Trophoblast cell (in vitro differentiated cells and primary cell): Measurements from ENCODE around the gene FRMD4A.
A peak's percentile ranks its signal among the peaks of the same experiment; 100 is the strongest.
"Not testable (repeated sequence)": the region's sequence is repeated elsewhere in the genome, so short reads cannot be mapped to it uniquely, and the experiment has no call there.

Experiments
- DNase-seq, 2 donors: peaks; one replicate each; pipeline ENCODE4 v3.0.0-alpha.2; 2016
- H2AFZ ChIP-seq: 2 replicates; pipeline ENCODE4 v1.6.1; 2013; ENCODE audit warnings: low read length, moderate library complexity, mild to moderate bottlenecking; ENCODE audit not compliant: insufficient read depth, poor library complexity
- H2AK5ac ChIP-seq: 2 replicates; pipeline ENCODE4 v1.6.1; 2013; ENCODE audit warnings: mild to moderate bottlenecking, low read length
- H2BK120ac ChIP-seq: 2 replicates; pipeline ENCODE4 v1.6.1; 2013; ENCODE audit warnings: low read length, mild to moderate bottlenecking, moderate library complexity; ENCODE audit not compliant: insufficient read depth, poor library complexity
- H2BK12ac ChIP-seq: 2 replicates; pipeline ENCODE4 v1.6.1; 2013; ENCODE audit warnings: mild to moderate bottlenecking, low read length, moderate library complexity
- H2BK5ac ChIP-seq: 2 replicates; pipeline ENCODE4 v1.6.1; 2013; ENCODE audit warnings: low read length, low read depth, moderate library complexity, mild to moderate bottlenecking; ENCODE audit not compliant: poor library complexity
- H3K14ac ChIP-seq: 2 replicates; pipeline ENCODE4 v1.6.1; 2013; ENCODE audit warnings: mild to moderate bottlenecking, low read length
- H3K18ac ChIP-seq: 2 replicates; pipeline ENCODE4 v1.6.1; 2013; ENCODE audit warnings: mild to moderate bottlenecking, low read length
- H3K23ac ChIP-seq: 2 replicates; pipeline ENCODE4 v1.6.1; 2013; ENCODE audit warnings: low read length
- H3K27ac ChIP-seq: 2 replicates; pipeline ENCODE4 v1.5.1; 2013; ENCODE audit warnings: low read depth, mild to moderate bottlenecking, inconsistent platforms, low read length, moderate library complexity
- H3K27me3 ChIP-seq: 2 replicates; pipeline ENCODE4 v1.6.1; 2013; ENCODE audit warnings: inconsistent platforms, mild to moderate bottlenecking, low read length, moderate library complexity; ENCODE audit not compliant: insufficient read depth
- H3K36me3 ChIP-seq, 2 experiments: 1 replicate in 1 of 2; 2 replicates in 1 of 2; pipeline ENCODE4 v1.6.1; 2013; ENCODE audit warnings: low read length in 2 of 2, mild to moderate bottlenecking in 2 of 2, moderate library complexity in 1 of 2; ENCODE audit not compliant: insufficient read depth in 2 of 2, control insufficient read depth in 1 of 2
- H3K4ac ChIP-seq: 2 replicates; pipeline ENCODE4 v1.6.1; 2013; ENCODE audit warnings: low read depth, mild to moderate bottlenecking, low read length, moderate library complexity
- H3K4me1 ChIP-seq, 2 experiments: 1 replicate in 1 of 2; 2 replicates in 1 of 2; pipeline ENCODE4 v1.6.1; 2013; ENCODE audit warnings: low read length in 2 of 2, mild to moderate bottlenecking in 2 of 2, moderate library complexity in 1 of 2; ENCODE audit not compliant: insufficient read depth in 2 of 2, control insufficient read depth in 1 of 2
- H3K4me2 ChIP-seq: 2 replicates; pipeline ENCODE4 v1.6.1; 2013; ENCODE audit warnings: inconsistent platforms, mild to moderate bottlenecking, low read length, moderate library complexity
- H3K4me3 ChIP-seq: 2 replicates; pipeline ENCODE4 v1.5.1; 2013; ENCODE audit warnings: mild to moderate bottlenecking, low read depth, low read length, inconsistent platforms
- H3K79me1 ChIP-seq: one replicate; pipeline ENCODE4 v1.6.1; 2013; ENCODE audit warnings: low read length
- H3K79me2 ChIP-seq: 2 replicates; pipeline ENCODE4 v1.6.1; 2013; ENCODE audit warnings: low read length, mild to moderate bottlenecking; ENCODE audit not compliant: control insufficient read depth, insufficient read depth, poor library complexity
- H3K9ac ChIP-seq: 2 replicates; pipeline ENCODE4 v1.6.1; 2013; ENCODE audit warnings: mild to moderate bottlenecking, low read length
- H3K9me3 ChIP-seq: 2 replicates; pipeline ENCODE4 v1.6.1; 2013; ENCODE audit warnings: low read depth, mild to moderate bottlenecking, control low read depth, inconsistent platforms, low read length; ENCODE audit not compliant: insufficient read depth
- H4K12ac ChIP-seq: 2 replicates; pipeline ENCODE4 v1.6.1; 2013; ENCODE audit warnings: low read depth, mild to moderate bottlenecking, low read length, moderate library complexity
- H4K8ac ChIP-seq: 2 replicates; pipeline ENCODE4 v1.6.1; 2013; ENCODE audit warnings: low read depth, mild to moderate bottlenecking, low read length, moderate library complexity
- H4K91ac ChIP-seq: one replicate; pipeline ENCODE4 v1.6.1; 2013; ENCODE audit warnings: low read depth, mild to moderate bottlenecking, low read length, moderate library complexity
- WGBS: extraction: QIAGEN DNeasy Blood & Tissue Kit; methylation state at CpG from one replicate; pipeline ENCODE4 v1.1.7; 2013; ENCODE audit warnings: missing lambda C conversion rate; ENCODE audit not compliant: insufficient read length, insufficient coverage; ENCODE audit errors: extremely low coverage; 5-methylcytosine and 5-hydroxymethylcytosine counted together

FRMD4A gene

GRCh38 chr10:13828284-13828683 lies 502.4 kb downstream of the FRMD4A start:
- H3K27ac ChIP-seq, H3K23ac ChIP-seq, H3K79me2 ChIP-seq, H4K12ac ChIP-seq, H3K4me3 ChIP-seq, H3K14ac ChIP-seq, H3K4me1 ChIP-seq, DNase-seq, H3K9me3 ChIP-seq, H3K36me3 ChIP-seq, H3K79me1 ChIP-seq, H2BK12ac ChIP-seq, H2AK5ac ChIP-seq, H4K91ac ChIP-seq, H2BK120ac ChIP-seq, H2BK5ac ChIP-seq, H2AFZ ChIP-seq, H3K4ac ChIP-seq, H3K18ac ChIP-seq, H3K27me3 ChIP-seq, H3K4me2 ChIP-seq, H3K9ac ChIP-seq, H4K8ac ChIP-seq: not testable (repeated sequence)
- WGBS: no CpG with 5 or more reads among the region's 6 CpGs

GRCh38 chr10:13827076-13827797 lies 503.5 kb downstream of the FRMD4A start:
- Histone ChIP-seq H2AK5ac (no peak overlapping the region), H3K18ac (no peak overlapping the region), H2BK120ac (no peak overlapping the region), H3K14ac (no peak overlapping the region), H4K91ac (no peak overlapping the region), H3K23ac (no peak overlapping the region), H3K4me1 (peaks cover 0 to 2% of the 10 kb centered on the region in 2 experiments), H2BK12ac (no peak overlapping the region), H3K9ac (no peak overlapping the region), H2BK5ac (no peak overlapping the region), H4K12ac (no peak overlapping the region), H3K9me3 (no peaks in the 10 kb centered on the region), H3K4me3 (no peak overlapping the region), H3K4ac (no peak overlapping the region), H3K27ac (no peak overlapping the region), H4K8ac (no peak overlapping the region), H3K79me1 (peaks cover 2% of the 10 kb centered on the region), H3K27me3 (no peaks in the 10 kb centered on the region), H3K79me2 (no peaks in the 10 kb centered on the region), H3K4me2 (no peak overlapping the region), H2AFZ (peak overlapping the region; percentile 50), H3K36me3 (no peaks in the 10 kb centered on the region)
- DNase-seq: no peak
- no CpG with 5 or more reads among the region's 18 CpGs for WGBS

- Histone ChIP-seq H3K18ac (no peak overlapping the region), H3K27me3 (no peaks in the 10 kb centered on the region), H3K9me3 (no peaks in the 10 kb centered on the region), H2BK5ac (no peak overlapping the region), H3K27ac (no peak overlapping the region), H3K23ac (no peak overlapping the region), H3K4ac (no peak overlapping the region), H3K79me2 (no peaks in the 10 kb centered on the region), H3K4me1 (peaks cover 0 to 5% of the 10 kb centered on the region in 2 experiments), H4K8ac (no peak overlapping the region), H3K4me2 (no peak overlapping the region), H3K9ac (no peak overlapping the region), H4K91ac (no peak overlapping the region), H4K12ac (no peak overlapping the region), H3K14ac (no peak overlapping the region), H3K36me3 (no peaks in the 10 kb centered on the region), H3K4me3 (no peak overlapping the region), H2BK120ac (no peak overlapping the region), H2AK5ac (no peak overlapping the region), H2BK12ac (no peak overlapping the region), H2AFZ (no peak overlapping the region), H3K79me1 (no peaks in the 10 kb centered on the region)
- DNase-seq: no peak
- no CpG with 5 or more reads among the region's 9 CpGs for WGBS
These were observed 506.9 kb downstream of the FRMD4A start for GRCh38 chr10:13823709-13824405.

GRCh38 chr10:13823096-13823708 lies 507.5 kb downstream of the FRMD4A start:
- Histone ChIP-seq H2AFZ (no peak overlapping the region), H3K14ac (no peak overlapping the region), H4K91ac (no peak overlapping the region), H2AK5ac (no peak overlapping the region), H3K9ac (no peak overlapping the region), H3K4me3 (no peak overlapping the region), H3K18ac (no peak overlapping the region), H4K8ac (no peak overlapping the region), H3K27ac (no peak overlapping the region), H3K79me2 (no peaks in the 10 kb centered on the region), H4K12ac (no peak overlapping the region), H3K4me2 (no peak overlapping the region), H3K23ac (no peak overlapping the region), H2BK120ac (no peak overlapping the region), H3K36me3 (no peaks in the 10 kb centered on the region), H3K4me1 (peaks cover 0 to 5% of the 10 kb centered on the region in 2 experiments), H3K9me3 (no peaks in the 10 kb centered on the region), H2BK12ac (no peak overlapping the region), H3K79me1 (no peaks in the 10 kb centered on the region), H3K4ac (no peak overlapping the region), H3K27me3 (no peaks in the 10 kb centered on the region), H2BK5ac (no peak overlapping the region)
- no peak for DNase-seq
- WGBS: no CpG with 5 or more reads among the region's 8 CpGs
